Panc1 (cell line): ENCODE data around the gene PRPF40A. TPM values are rescaled to one million over a fixed set of nuclear protein-coding genes. Genes with fewer than 3 reads are reported as not detected.

Source experiments
- ATAC-seq: fragments of 200-7000 bp; cut with Tn5 transposase; 2 replicates; pipeline ENCODE4 v1.9.1; 2020; ENCODE audit warnings: mild to moderate bottlenecking, moderate library complexity
- BruUV-seq: library from RNA; stranded (reverse); fragments of 400-500 nt; replicated peaks from 2 replicates; lab custom pipeline; 2021; lab: Mats Ljungman, UMichigan
- CTCF ChIA-PET: fragments of 300-600 bp; sonication (Branson Sonifier 250); formaldehyde crosslinking; loops from one replicate; lab custom pipeline; 2022; ENCODE audit warnings: antibody characterized with exemption; lab: Charles Lee
- POLR2A ChIA-PET: fragments of 300-600 bp; sonication (Branson Sonifier 250); formaldehyde crosslinking; loops from one replicate; lab custom pipeline; 2022; ENCODE audit warnings: antibody characterized with exemption; lab: Charles Lee
- DNase-seq: peaks from one replicate; pipeline ENCODE4 v3.0.0-alpha.2; 2010; ENCODE audit warnings: low read depth, low spot score
- H3K27ac ChIP-seq: 2 replicates; pipeline ENCODE4 v1.5.1; 2011; ENCODE audit warnings: mild to moderate bottlenecking, low read length, inconsistent platforms
- H3K27me3 ChIP-seq: fragments of 200-500 bp; sonication (Bioruptor generic); 2 replicates; pipeline ENCODE4 v1.6.0; 2014; ENCODE audit warnings: low read length, inconsistent platforms; ENCODE audit not compliant: control insufficient read depth, insufficient read depth
- H3K36me3 ChIP-seq: fragments of 200-500 bp; sonication (Bioruptor generic); 2 replicates; pipeline ENCODE4 v1.5.1; 2014; ENCODE audit warnings: inconsistent platforms, mild to moderate bottlenecking, low read length, moderate library complexity; ENCODE audit not compliant: control insufficient read depth, insufficient read depth
- H3K4me1 ChIP-seq: 2 replicates; pipeline ENCODE4 v1.5.1; 2011; ENCODE audit warnings: inconsistent platforms, mild to moderate bottlenecking, low read length, moderate library complexity; ENCODE audit not compliant: control insufficient read depth, insufficient read depth
- H3K4me3 ChIP-seq, 2 experiments: 2 replicates each; pipeline ENCODE4 v1.5.1; 2011 to 2012; ENCODE audit warnings: low read depth in 2 of 2, low read length in 2 of 2, mild to moderate bottlenecking in 2 of 2, inconsistent platforms in 1 of 2, moderate library complexity in 1 of 2
- H3K9me3 ChIP-seq: fragments of 200-500 bp; sonication (Bioruptor generic); 2 replicates; pipeline ENCODE4 v1.5.1; 2014; ENCODE audit warnings: low read depth, mild to moderate bottlenecking, inconsistent platforms, low read length, moderate library complexity; ENCODE audit not compliant: control insufficient read depth, insufficient read depth
- CTCF ChIP-seq: fragments of 450-650 bp; IDR thresholded peaks from 2 replicates; pipeline ENCODE4 v1.5.1; 2017; ENCODE audit warnings: mild to moderate bottlenecking
- POLR2AphosphoS5 ChIP-seq: IDR thresholded peaks from 2 replicates; pipeline ENCODE4 v1.6.1; 2012; ENCODE audit warnings: mild to moderate bottlenecking, low read depth, low read length, moderate library complexity
- SIN3A ChIP-seq: IDR thresholded peaks from 2 replicates; pipeline ENCODE4 v1.6.1; 2012; ENCODE audit warnings: low read depth, mild to moderate bottlenecking, low read length, moderate library complexity, borderline replicate concordance; ENCODE audit not compliant: insufficient read depth
- TCF7L2 ChIP-seq: IDR thresholded peaks from 2 replicates; pipeline ENCODE4 v1.6.1; 2011; ENCODE audit warnings: mild to moderate bottlenecking, low read depth, low read length, inconsistent platforms
- in situ Hi-C: cut with HindIII; loops from 2 replicates; pipeline ENCODE4 v1.10.0; 2016; ENCODE audit warnings: low sequenced_read_pairs, low pct_unique_long_range_greater_than_20kb
- intact Hi-C: fragments of 100-400 bp; cut with micrococcal nuclease; formaldehyde crosslinking; loops from one replicate; pipeline ENCODE4 v1.10.0; 2022; ENCODE audit not compliant: unreplicated experiment
- total RNA-seq: library from RNA; stranded (reverse); gene quantifications from one replicate; pipeline ENCODE4 v1.2.1, GENCODE V29; 2021; ENCODE audit not compliant: unreplicated experiment
- TF ChIP-seq, protein P1 (sequence below), 2 experiments: IDR thresholded peaks; 2 replicates each; pipeline ENCODE4 v1.6.1; 2011 to 2012; ENCODE audit warnings: low read depth in 2 of 2, control low read depth in 1 of 2, low read length in 1 of 2, mild to moderate bottlenecking in 1 of 2, moderate library complexity in 1 of 2; ENCODE audit not compliant: insufficient read depth in 1 of 2

PRPF40A gene
- total RNA-seq, 1 experiment from 2014 or later = 142 TPM

GRCh38 chr2:152637251-152637650 lies 80.0 kb downstream of the PRPF40A start:
- ATAC-seq = no peak
- no peak for DNase-seq
- peaks cover 7% of the 10 kb centered on the region; the same call in 1 of the 2 replicates for H3K36me3 ChIP-seq
- no peak for TF ChIP-seq POLR2AphosphoS5
- no peak for TF ChIP-seq CTCF
- no peak for TF ChIP-seq SIN3A
- no peak for TF ChIP-seq TCF7L2
- TF ChIP-seq, protein P1, sequence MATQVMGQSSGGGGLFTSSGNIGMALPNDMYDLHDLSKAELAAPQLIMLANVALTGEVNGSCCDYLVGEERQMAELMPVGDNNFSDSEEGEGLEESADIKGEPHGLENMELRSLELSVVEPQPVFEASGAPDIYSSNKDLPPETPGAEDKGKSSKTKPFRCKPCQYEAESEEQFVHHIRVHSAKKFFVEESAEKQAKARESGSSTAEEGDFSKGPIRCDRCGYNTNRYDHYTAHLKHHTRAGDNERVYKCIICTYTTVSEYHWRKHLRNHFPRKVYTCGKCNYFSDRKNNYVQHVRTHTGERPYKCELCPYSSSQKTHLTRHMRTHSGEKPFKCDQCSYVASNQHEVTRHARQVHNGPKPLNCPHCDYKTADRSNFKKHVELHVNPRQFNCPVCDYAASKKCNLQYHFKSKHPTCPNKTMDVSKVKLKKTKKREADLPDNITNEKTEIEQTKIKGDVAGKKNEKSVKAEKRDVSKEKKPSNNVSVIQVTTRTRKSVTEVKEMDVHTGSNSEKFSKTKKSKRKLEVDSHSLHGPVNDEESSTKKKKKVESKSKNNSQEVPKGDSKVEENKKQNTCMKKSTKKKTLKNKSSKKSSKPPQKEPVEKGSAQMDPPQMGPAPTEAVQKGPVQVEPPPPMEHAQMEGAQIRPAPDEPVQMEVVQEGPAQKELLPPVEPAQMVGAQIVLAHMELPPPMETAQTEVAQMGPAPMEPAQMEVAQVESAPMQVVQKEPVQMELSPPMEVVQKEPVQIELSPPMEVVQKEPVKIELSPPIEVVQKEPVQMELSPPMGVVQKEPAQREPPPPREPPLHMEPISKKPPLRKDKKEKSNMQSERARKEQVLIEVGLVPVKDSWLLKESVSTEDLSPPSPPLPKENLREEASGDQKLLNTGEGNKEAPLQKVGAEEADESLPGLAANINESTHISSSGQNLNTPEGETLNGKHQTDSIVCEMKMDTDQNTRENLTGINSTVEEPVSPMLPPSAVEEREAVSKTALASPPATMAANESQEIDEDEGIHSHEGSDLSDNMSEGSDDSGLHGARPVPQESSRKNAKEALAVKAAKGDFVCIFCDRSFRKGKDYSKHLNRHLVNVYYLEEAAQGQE (IDR thresholded peaks at IDR 0.05; ENCODE audit: insufficient read depth in 1 of 2, low read depth in 2 of 2, low read length in 1 of 2) = no peak
- intact Hi-C loops = loop anchor here (5.0 to 10.0 kb wide), 3 partner anchors 302 to 600 kb away; partner anchors contain the start of gene FMNL2
- in situ Hi-C loops = no loop called here
- no TSS peak for BruUV-seq
- no peaks in the 10 kb centered on the region for H3K4me1 ChIP-seq
- no peaks in the 10 kb centered on the region for H3K9me3 ChIP-seq
- H3K27ac ChIP-seq = no peak overlapping the region
- CTCF ChIA-PET = interaction anchor here (0.6 kb wide), 1 partner anchor 454 kb away, joined by 6 read pairs; no protein-coding TSS in a partner anchor
- H3K27me3 ChIP-seq = no peaks in the 10 kb centered on the region
- POLR2A ChIA-PET = no interaction called here
- H3K4me3 ChIP-seq = no peak overlapping the region

- H3K27me3 ChIP-seq = no peaks in the 10 kb centered on the region
- BruUV-seq = no TSS peak
- CTCF ChIA-PET = interaction anchor here (0.5 to 2.4 kb wide), 3 partner anchors 79 to 460 kb away, joined by 5 to 17 read pairs (median 6); partner anchors contain the start of gene STAM2
- intact Hi-C loops = loop anchor here (2.0 to 10.0 kb wide), 4 partner anchors 301 to 598 kb away; partner anchors contain the start of gene FMNL2
- TF ChIP-seq TCF7L2 (no peak), POLR2AphosphoS5 (no peak), CTCF (peak; percentile 88)
- peak; percentile 24 for DNase-seq
- no peaks in the 10 kb centered on the region for H3K9me3 ChIP-seq
- H3K27ac ChIP-seq = no peak overlapping the region
- ATAC-seq = peak; percentile 76; the same call in 1 of the 2 replicates
- POLR2A ChIA-PET = no interaction called here
- in situ Hi-C loops = no loop called here
- no peaks in the 10 kb centered on the region for H3K4me1 ChIP-seq
- peaks cover 6% of the 10 kb centered on the region for H3K36me3 ChIP-seq
- no peak overlapping the region for H3K4me3 ChIP-seq
Measured at GRCh38 chr2:152635635-152636298, 81.5 kb downstream of the PRPF40A start.
